Measurements from ENCODE around the gene KCNQ1. TPM values are rescaled to one million over a fixed set of nuclear protein-coding genes. Genes with fewer than 3 reads are reported as not detected.

Gene KCNQ1
- total and polyA plus RNA-seq, 7 experiments from 2014 or later, result 14.7 to 46.4 (median 36.9) TPM

GRCh38 chr11:2706321-2706720 is 261.5 kb downstream of the KCNQ1 start:
- H3K4me3 Mint-ChIP-seq, result no peak overlapping the region
- Histone ChIP-seq H3K27ac (ENCODE audit: low read depth, low read length) (no peak overlapping the region), H3K9me3 (ENCODE audit: control insufficient read depth in 2 of 3, low read length in 3 of 3) (peaks cover 0 to 4% (median 0%) of the 10 kb centered on the region in 3 experiments), H3K4me3 (ENCODE audit: low read length) (no peak overlapping the region), H3K36me3 (ENCODE audit: control insufficient read depth in 2 of 3, insufficient read depth in 3 of 3, low read length in 3 of 3) (no peaks in the 10 kb centered on the region), H3K27me3 (ENCODE audit: control insufficient read depth in 2 of 2, insufficient read depth in 2 of 2, low read length in 2 of 2) (no peaks in the 10 kb centered on the region), H3K4me1 (ENCODE audit: control insufficient read depth in 2 of 2, insufficient read depth in 2 of 2, low read length in 2 of 2) (no peaks in the 10 kb centered on the region)
- H3K4me1 Mint-ChIP-seq, result peaks cover 0 to 4% (median 0%) of the 10 kb centered on the region in 7 donors
- DNase-seq (no peak), ATAC-seq (no peak)
- intact Hi-C loops (cut with micrococcal nuclease), result no loop called here
- peaks cover 5 to 57% (median 30%) of the 10 kb centered on the region in 5 donors for H3K36me3 Mint-ChIP-seq
- no peak overlapping the region for H3K27ac Mint-ChIP-seq
- no peaks in the 10 kb centered on the region for H3K27me3 Mint-ChIP-seq
- peaks cover 0 to 24% (median 7%) of the 10 kb centered on the region in 11 donors for H3K9me3 Mint-ChIP-seq
- ChIA-PET POLR2A (no interaction called here), CTCF (no interaction called here)

GRCh38 chr11:2707736-2708135 is 262.9 kb downstream of the KCNQ1 start:
- ATAC-seq (no peak), DNase-seq (no peak)
- POLR2A ChIA-PET, result no interaction called here
- H3K4me1 ChIP-seq (ENCODE audit: control insufficient read depth in 2 of 2, insufficient read depth in 2 of 2, low read length in 2 of 2), result no peaks in the 10 kb centered on the region
- Mint-ChIP-seq H3K9me3 (peaks cover 0 to 24% (median 7%) of the 10 kb centered on the region in 11 donors), H3K4me1 (peaks cover 0 to 4% (median 0%) of the 10 kb centered on the region in 7 donors), H3K4me3 (no peak overlapping the region), H3K27me3 (no peaks in the 10 kb centered on the region), H3K36me3 (peaks cover 5 to 57% (median 30%) of the 10 kb centered on the region in 5 donors), H3K27ac (no peak overlapping the region)
- H3K36me3 ChIP-seq (ENCODE audit: control insufficient read depth in 2 of 3, insufficient read depth in 3 of 3, low read length in 3 of 3), result peaks cover 0 to 2% (median 0%) of the 10 kb centered on the region in 3 experiments
- CTCF ChIA-PET, result no interaction called here
- H3K27me3 ChIP-seq (ENCODE audit: control insufficient read depth in 2 of 2, insufficient read depth in 2 of 2, low read length in 2 of 2), result no peaks in the 10 kb centered on the region
- peaks cover 0 to 4% (median 0%) of the 10 kb centered on the region in 3 experiments for H3K9me3 ChIP-seq (ENCODE audit: control insufficient read depth in 2 of 3, low read length in 3 of 3)
- no peak overlapping the region for H3K4me3 ChIP-seq (ENCODE audit: low read length)
- no peak overlapping the region for H3K27ac ChIP-seq (ENCODE audit: low read depth, low read length)
- intact Hi-C loops (cut with micrococcal nuclease), result no loop called here

GRCh38 chr11:2708151-2708581 is 263.4 kb downstream of the KCNQ1 start:
- Mint-ChIP-seq H3K27ac (no peak overlapping the region), H3K36me3 (peaks cover 5 to 57% (median 30%) of the 10 kb centered on the region in 5 donors), H3K27me3 (no peaks in the 10 kb centered on the region), H3K4me1 (peaks cover 0 to 4% (median 0%) of the 10 kb centered on the region in 7 donors), H3K4me3 (no peak overlapping the region), H3K9me3 (peaks cover 0 to 24% (median 7%) of the 10 kb centered on the region in 11 donors)
- no peaks in the 10 kb centered on the region for H3K27me3 ChIP-seq (ENCODE audit: control insufficient read depth in 2 of 2, insufficient read depth in 2 of 2, low read length in 2 of 2)
- intact Hi-C loops (cut with micrococcal nuclease), result no loop called here
- no peak overlapping the region for H3K27ac ChIP-seq (ENCODE audit: low read depth, low read length)
- ChIA-PET POLR2A (no interaction called here), CTCF (no interaction called here)
- no peak for DNase-seq
- H3K9me3 ChIP-seq (ENCODE audit: control insufficient read depth in 2 of 3, low read length in 3 of 3), result peaks cover 0 to 4% (median 0%) of the 10 kb centered on the region in 3 experiments
- no peak overlapping the region for H3K4me3 ChIP-seq (ENCODE audit: low read length)
- H3K4me1 ChIP-seq (ENCODE audit: control insufficient read depth in 2 of 2, insufficient read depth in 2 of 2, low read length in 2 of 2), result no peaks in the 10 kb centered on the region
- no peak for ATAC-seq
- H3K36me3 ChIP-seq (ENCODE audit: control insufficient read depth in 2 of 3, insufficient read depth in 3 of 3, low read length in 3 of 3), result peaks cover 0 to 3% (median 0%) of the 10 kb centered on the region in 3 experiments

GRCh38 chr11:2708757-2709281 is 264.0 kb downstream of the KCNQ1 start:
- CTCF ChIA-PET, result interaction anchor here (0.6 kb wide), 1 partner anchor 162 kb away, joined by 3 read pairs; no protein-coding TSS in a partner anchor
- no peaks in the 10 kb centered on the region for H3K4me1 ChIP-seq (ENCODE audit: control insufficient read depth in 2 of 2, insufficient read depth in 2 of 2, low read length in 2 of 2)
- Mint-ChIP-seq H3K9me3 (peaks cover 0 to 24% (median 7%) of the 10 kb centered on the region in 11 donors), H3K4me1 (peaks cover 0 to 4% (median 0%) of the 10 kb centered on the region in 7 donors), H3K27ac (no peak overlapping the region), H3K4me3 (no peak overlapping the region), H3K36me3 (peaks cover 5 to 57% (median 30%) of the 10 kb centered on the region in 5 donors), H3K27me3 (no peaks in the 10 kb centered on the region)
- H3K36me3 ChIP-seq (ENCODE audit: control insufficient read depth in 2 of 3, insufficient read depth in 3 of 3, low read length in 3 of 3), result peaks cover 0 to 3% (median 0%) of the 10 kb centered on the region in 3 experiments
- no peaks in the 10 kb centered on the region for H3K27me3 ChIP-seq (ENCODE audit: control insufficient read depth in 2 of 2, insufficient read depth in 2 of 2, low read length in 2 of 2)
- intact Hi-C loops (cut with micrococcal nuclease), result no loop called here
- H3K4me3 ChIP-seq (ENCODE audit: low read length), result no peak overlapping the region
- POLR2A ChIA-PET, result no interaction called here
- H3K27ac ChIP-seq (ENCODE audit: low read depth, low read length), result no peak overlapping the region
- no peak for ATAC-seq
- H3K9me3 ChIP-seq (ENCODE audit: control insufficient read depth in 2 of 3, low read length in 3 of 3), result peaks cover 0 to 4% (median 0%) of the 10 kb centered on the region in 3 experiments
- no peak for DNase-seq

GRCh38 chr11:2709429-2709828 is 264.6 kb downstream of the KCNQ1 start:
- Histone ChIP-seq H3K27me3 (ENCODE audit: control insufficient read depth in 2 of 2, insufficient read depth in 2 of 2, low read length in 2 of 2) (no peaks in the 10 kb centered on the region), H3K9me3 (ENCODE audit: control insufficient read depth in 2 of 3, low read length in 3 of 3) (peaks cover 0 to 4% (median 0%) of the 10 kb centered on the region in 3 experiments), H3K36me3 (ENCODE audit: control insufficient read depth in 2 of 3, insufficient read depth in 3 of 3, low read length in 3 of 3) (peaks cover 0 to 5% (median 0%) of the 10 kb centered on the region in 3 experiments), H3K4me3 (ENCODE audit: low read length) (no peak overlapping the region), H3K27ac (ENCODE audit: low read depth, low read length) (no peak overlapping the region), H3K4me1 (ENCODE audit: control insufficient read depth in 2 of 2, insufficient read depth in 2 of 2, low read length in 2 of 2) (no peaks in the 10 kb centered on the region)
- H3K27me3 Mint-ChIP-seq, result no peaks in the 10 kb centered on the region
- H3K4me1 Mint-ChIP-seq, result peaks cover 0 to 4% (median 0%) of the 10 kb centered on the region in 7 donors
- peaks cover 5 to 54% (median 28%) of the 10 kb centered on the region in 5 donors for H3K36me3 Mint-ChIP-seq
- no peak for ATAC-seq
- CTCF ChIA-PET, result interaction anchor here (0.6 kb wide), 1 partner anchor 162 kb away, joined by 3 read pairs; no protein-coding TSS in a partner anchor
- intact Hi-C loops (cut with micrococcal nuclease), result no loop called here
- H3K9me3 Mint-ChIP-seq, result peaks cover 0 to 24% (median 7%) of the 10 kb centered on the region in 11 donors
- no peak overlapping the region for H3K4me3 Mint-ChIP-seq
- POLR2A ChIA-PET, result no interaction called here
- no peak for DNase-seq
- no peak overlapping the region for H3K27ac Mint-ChIP-seq

GRCh38 chr11:2711161-2711560 is 266.4 kb downstream of the KCNQ1 start:
- H3K4me1 ChIP-seq (ENCODE audit: control insufficient read depth in 2 of 2, insufficient read depth in 2 of 2, low read length in 2 of 2), result no peaks in the 10 kb centered on the region
- POLR2A ChIA-PET, result no interaction called here

GRCh38 chr11:2713094-2713493 is 268.3 kb downstream of the KCNQ1 start:
- Histone ChIP-seq H3K36me3 (ENCODE audit: control insufficient read depth in 2 of 3, insufficient read depth in 3 of 3, low read length in 3 of 3) (peaks cover 0 to 17% (median 0%) of the 10 kb centered on the region in 3 experiments), H3K4me3 (ENCODE audit: low read length) (no peak overlapping the region), H3K27me3 (ENCODE audit: control insufficient read depth in 2 of 2, insufficient read depth in 2 of 2, low read length in 2 of 2) (no peaks in the 10 kb centered on the region), H3K4me1 (ENCODE audit: control insufficient read depth in 2 of 2, insufficient read depth in 2 of 2, low read length in 2 of 2) (no peaks in the 10 kb centered on the region), H3K27ac (ENCODE audit: low read depth, low read length) (no peak overlapping the region), H3K9me3 (ENCODE audit: control insufficient read depth in 2 of 3, low read length in 3 of 3) (peaks cover 0 to 4% (median 0%) of the 10 kb centered on the region in 3 experiments)
- H3K4me3 Mint-ChIP-seq, result no peak overlapping the region
- no peak overlapping the region for H3K27ac Mint-ChIP-seq
- ATAC-seq, result no peak
- ChIA-PET POLR2A (no interaction called here), CTCF (no interaction called here)
- intact Hi-C loops (cut with micrococcal nuclease), result no loop called here
- peaks cover 0 to 4% (median 0%) of the 10 kb centered on the region in 7 donors for H3K4me1 Mint-ChIP-seq
- no peak for DNase-seq
- peaks cover 0 to 36% (median 20%) of the 10 kb centered on the region in 5 donors for H3K36me3 Mint-ChIP-seq
- no peaks in the 10 kb centered on the region for H3K27me3 Mint-ChIP-seq
- H3K9me3 Mint-ChIP-seq, result peaks cover 0 to 20% (median 5%) of the 10 kb centered on the region in 11 donors

More at GRCh38 chr11:2711161-2711560, 266.4 kb downstream of the KCNQ1 start:
- DNase-seq (no peak), ATAC-seq (no peak)
- no peak overlapping the region for H3K27ac Mint-ChIP-seq
- H3K27me3 ChIP-seq (ENCODE audit: control insufficient read depth in 2 of 2, insufficient read depth in 2 of 2, low read length in 2 of 2), result no peaks in the 10 kb centered on the region
- peaks cover 0 to 4% (median 0%) of the 10 kb centered on the region in 7 donors for H3K4me1 Mint-ChIP-seq
- H3K27me3 Mint-ChIP-seq, result no peaks in the 10 kb centered on the region
- H3K9me3 Mint-ChIP-seq, result peaks cover 0 to 20% (median 5%) of the 10 kb centered on the region in 11 donors
- H3K9me3 ChIP-seq (ENCODE audit: control insufficient read depth in 2 of 3, low read length in 3 of 3), result peaks cover 0 to 4% (median 0%) of the 10 kb centered on the region in 3 experiments
- CTCF ChIA-PET, result no interaction called here
- no peak overlapping the region for H3K27ac ChIP-seq (ENCODE audit: low read depth, low read length)
- peaks cover 0 to 11% (median 0%) of the 10 kb centered on the region in 3 experiments for H3K36me3 ChIP-seq (ENCODE audit: control insufficient read depth in 2 of 3, insufficient read depth in 3 of 3, low read length in 3 of 3)
- H3K4me3 Mint-ChIP-seq, result no peak overlapping the region
- H3K4me3 ChIP-seq (ENCODE audit: low read length), result no peak overlapping the region
- peaks cover 0 to 49% (median 21%) of the 10 kb centered on the region in 5 donors for H3K36me3 Mint-ChIP-seq
- intact Hi-C loops (cut with micrococcal nuclease), result no loop called here

All from naive thymus-derived CD4-positive, alpha-beta T cell (primary cell).